ENCODE results near the gene DNAJA1. TPM values are rescaled to one million over a fixed set of nuclear protein-coding genes. Genes with fewer than 3 reads are reported as not detected.

Gene DNAJA1
- total RNA-seq, 1 donor from 2014 or later: 221 TPM

DNA sequence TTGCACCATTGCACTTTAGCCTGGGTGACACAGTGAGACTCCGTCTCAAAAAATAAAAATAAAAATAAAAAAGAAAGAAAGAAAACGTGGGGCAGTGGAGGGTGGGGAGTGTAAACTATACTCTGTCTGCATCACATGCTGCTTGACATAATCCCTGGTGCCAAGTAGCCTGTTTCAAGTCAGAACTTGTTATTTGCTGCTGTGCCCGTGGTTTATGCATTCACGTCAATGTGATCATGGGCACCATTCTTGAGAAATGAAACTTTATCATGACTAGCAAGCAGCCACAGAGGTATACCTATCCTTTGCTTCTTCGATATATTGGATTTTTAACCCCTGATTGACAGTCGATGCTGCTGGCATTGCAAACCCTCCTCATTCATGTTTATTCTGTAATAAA lies 55.5 kb downstream of the DNAJA1 start:
- intact Hi-C loops (cut with micrococcal nuclease): loop anchor here (2.0 to 10.0 kb wide), 2 partner anchors 334 to 392 kb away; partner anchors contain the start of gene NOL6

DNA sequence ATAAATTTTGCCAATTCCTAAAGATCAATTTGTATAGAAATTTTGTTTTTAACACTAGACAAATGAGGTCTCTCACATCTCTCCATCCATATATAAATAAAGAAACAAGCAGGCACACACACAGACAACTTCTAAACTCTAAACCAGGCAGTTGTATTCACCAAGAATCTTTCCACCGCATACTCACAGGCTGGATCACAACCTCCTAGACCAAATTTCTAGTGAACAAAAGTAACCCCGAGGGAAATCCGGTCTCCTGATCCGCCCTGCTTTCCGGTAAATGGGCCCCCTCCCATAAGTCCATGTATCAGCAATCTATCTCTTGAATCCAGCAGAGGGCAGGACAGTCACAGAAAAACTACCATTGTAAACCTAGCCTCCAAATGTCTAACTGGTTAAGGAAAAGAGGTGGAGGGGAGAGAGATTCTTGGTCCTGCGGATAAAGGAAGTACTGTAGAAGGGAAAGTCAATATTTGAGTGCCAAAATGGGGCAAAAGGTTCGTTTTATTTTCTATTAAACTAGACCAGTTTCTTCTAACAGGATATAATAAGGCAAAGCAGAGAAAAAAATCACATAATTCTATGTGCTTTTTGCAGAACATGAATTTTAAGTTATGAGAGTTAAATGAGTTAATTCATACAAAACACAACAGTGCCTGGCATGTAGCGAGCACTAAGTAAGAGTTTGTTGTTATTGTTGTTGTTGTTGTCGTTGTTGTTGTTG lies 56.2 kb downstream of the DNAJA1 start:
- intact Hi-C loops (cut with micrococcal nuclease): loop anchor here (1.0 to 10.0 kb wide), 9 partner anchors 62 to 392 kb away; partner anchors contain the start of genes BAG1 and NOL6

DNA sequence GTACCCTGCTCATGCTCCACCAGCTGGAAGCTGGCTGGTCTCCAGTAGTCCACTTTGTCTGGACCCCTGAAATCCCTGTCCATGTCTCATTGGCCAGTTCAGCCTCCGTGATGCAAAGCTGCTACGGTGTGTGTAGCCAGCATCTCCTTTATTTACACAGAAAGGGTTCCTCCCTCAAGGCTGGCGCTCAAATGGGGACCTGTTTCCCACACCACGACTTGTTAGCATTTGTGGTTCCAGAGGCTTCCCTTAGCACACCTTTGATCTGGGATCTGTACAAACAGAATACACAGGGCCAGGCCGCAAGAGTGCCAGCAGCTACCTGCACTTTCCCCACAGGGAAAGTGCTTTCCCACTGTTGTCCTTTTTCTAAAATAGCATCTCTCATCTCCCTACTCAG lies 57.1 kb downstream of the DNAJA1 start:
- intact Hi-C loops (cut with micrococcal nuclease): loop anchor here (10.0 kb wide), 1 partner anchor 333 kb away; no protein-coding TSS in a partner anchor

DNA sequence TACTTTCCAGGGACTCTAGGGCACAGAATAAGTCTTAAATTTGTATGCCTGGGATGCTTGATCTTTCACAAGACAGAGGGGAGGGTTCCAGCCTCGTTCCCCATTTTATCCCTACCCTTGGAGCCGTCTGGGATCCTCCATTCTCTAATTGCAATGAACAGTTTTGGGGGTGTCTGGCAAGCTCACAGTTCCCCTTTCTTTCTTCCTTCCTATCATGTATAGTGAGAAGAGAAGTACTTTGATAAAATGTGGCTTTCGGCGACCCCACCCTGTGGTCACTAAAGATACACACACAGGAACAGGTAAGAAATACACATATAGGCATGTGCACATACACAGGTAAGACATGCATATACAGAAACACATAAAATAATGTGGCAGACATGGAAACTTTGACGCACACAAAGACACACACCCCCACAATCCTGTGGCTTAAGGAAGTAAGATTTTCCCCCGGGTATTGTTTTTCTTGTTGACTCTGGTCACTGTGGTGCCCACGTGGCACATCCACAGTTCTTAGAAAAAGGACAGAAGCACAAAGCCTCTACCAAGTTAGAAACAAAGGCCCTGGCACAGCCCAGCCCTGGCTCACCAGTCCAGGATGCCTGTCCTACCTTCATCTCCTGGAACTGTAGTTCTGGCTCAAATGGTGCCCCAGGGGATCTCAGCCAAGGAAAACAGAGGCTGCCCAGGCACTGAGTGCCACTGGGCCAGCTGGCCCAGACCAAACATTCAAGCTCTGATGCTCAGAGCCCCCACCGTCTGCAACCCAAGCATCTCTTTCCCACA lies 57.7 kb downstream of the DNAJA1 start:
- intact Hi-C loops (cut with micrococcal nuclease): loop anchor here (10.0 kb wide), 1 partner anchor 332 kb away; no protein-coding TSS in a partner anchor

DNA sequence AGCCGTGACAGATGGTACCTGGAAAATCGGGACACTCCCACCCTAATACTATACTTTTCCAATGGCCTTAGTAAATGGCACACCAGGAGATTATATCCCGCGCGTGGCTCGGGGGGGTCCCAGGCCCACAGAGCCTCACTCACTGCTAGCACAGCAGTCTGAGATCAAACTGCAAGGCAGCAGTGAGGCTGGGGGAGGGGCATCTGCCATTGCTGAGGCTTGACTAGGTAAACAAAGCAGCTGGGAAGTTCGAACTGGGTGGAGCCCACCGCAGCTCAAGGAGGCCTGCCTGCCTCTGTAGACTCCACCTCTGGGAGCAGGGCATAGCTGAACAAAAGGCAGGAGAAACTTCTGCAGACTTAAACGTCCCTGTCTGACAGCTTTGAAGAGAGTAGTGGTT lies 60.6 kb downstream of the DNAJA1 start:
- intact Hi-C loops (cut with micrococcal nuclease): loop anchor here (10.0 kb wide), 1 partner anchor 329 kb away; no protein-coding TSS in a partner anchor

Other genes starting within 250 kb of the DNAJA1 start
- not detected in 2 replicates for gene TMEM215, start 241.7 kb upstream of the DNAJA1 start, total RNA-seq
- gene APTX, start 23.6 kb upstream of the DNAJA1 start, total RNA-seq: 34.5 and 39.5 TPM in 2 replicates
- gene SMU1, start 51.4 kb downstream of the DNAJA1 start, total RNA-seq: 24.7 and 25.1 TPM in 2 replicates
- gene B4GALT1, start 142.1 kb downstream of the DNAJA1 start, total RNA-seq: 60.9 and 63.5 TPM in 2 replicates
- gene SPINK4, start 214.9 kb downstream of the DNAJA1 start, total RNA-seq: not detected in 2 replicates
- 55.4 and 58.6 TPM in 2 replicates for gene BAG1, start 239.4 kb downstream of the DNAJA1 start, total RNA-seq
- gene CHMP5, start 239.8 kb downstream of the DNAJA1 start, total RNA-seq: 74.9 and 84.2 TPM in 2 replicates